AG09309 (cell line): Measurements from ENCODE around the gene HDAC7.

Experiments used
- DNase-seq: peaks from one replicate; pipeline ENCODE4 v3.0.0-alpha.2; 2010; ENCODE audit warnings: low read depth
- H3K4me3 ChIP-seq: 2 replicates; pipeline ENCODE4 v1.5.1; 2011; ENCODE audit warnings: mild to moderate bottlenecking, low read depth, low read length, moderate library complexity; ENCODE audit not compliant: control insufficient read depth
- TF ChIP-seq, protein P1 (sequence below): IDR thresholded peaks from 2 replicates; pipeline ENCODE4 v1.5.1; 2011; ENCODE audit warnings: mild to moderate bottlenecking, low read depth, low read length, inconsistent platforms; ENCODE audit not compliant: insufficient read depth, control insufficient read depth; ENCODE audit errors: missing control alignments

HDAC7 gene

DNA sequence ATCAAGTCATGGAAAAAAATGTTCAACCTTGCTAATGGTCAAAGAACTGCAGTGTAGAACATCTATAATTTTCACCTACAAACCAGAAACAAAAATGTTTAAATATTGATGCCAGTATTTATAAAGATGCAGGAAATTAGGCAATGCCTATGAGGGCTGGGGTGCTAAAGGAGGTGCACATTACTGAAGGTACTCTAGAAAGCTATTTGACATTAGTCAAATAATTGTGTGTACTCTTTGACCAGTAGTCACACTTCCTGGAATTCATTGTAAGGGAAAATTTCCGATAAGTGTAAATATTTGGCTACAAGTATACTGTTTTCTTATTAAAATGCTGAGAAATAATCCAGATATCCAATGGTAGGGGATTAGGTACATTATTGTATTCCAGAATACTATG is 36.4 kb upstream of the HDAC7 start:
- H3K4me3 ChIP-seq: no peak overlapping the region
- no peak for DNase-seq
- TF ChIP-seq, protein P1, sequence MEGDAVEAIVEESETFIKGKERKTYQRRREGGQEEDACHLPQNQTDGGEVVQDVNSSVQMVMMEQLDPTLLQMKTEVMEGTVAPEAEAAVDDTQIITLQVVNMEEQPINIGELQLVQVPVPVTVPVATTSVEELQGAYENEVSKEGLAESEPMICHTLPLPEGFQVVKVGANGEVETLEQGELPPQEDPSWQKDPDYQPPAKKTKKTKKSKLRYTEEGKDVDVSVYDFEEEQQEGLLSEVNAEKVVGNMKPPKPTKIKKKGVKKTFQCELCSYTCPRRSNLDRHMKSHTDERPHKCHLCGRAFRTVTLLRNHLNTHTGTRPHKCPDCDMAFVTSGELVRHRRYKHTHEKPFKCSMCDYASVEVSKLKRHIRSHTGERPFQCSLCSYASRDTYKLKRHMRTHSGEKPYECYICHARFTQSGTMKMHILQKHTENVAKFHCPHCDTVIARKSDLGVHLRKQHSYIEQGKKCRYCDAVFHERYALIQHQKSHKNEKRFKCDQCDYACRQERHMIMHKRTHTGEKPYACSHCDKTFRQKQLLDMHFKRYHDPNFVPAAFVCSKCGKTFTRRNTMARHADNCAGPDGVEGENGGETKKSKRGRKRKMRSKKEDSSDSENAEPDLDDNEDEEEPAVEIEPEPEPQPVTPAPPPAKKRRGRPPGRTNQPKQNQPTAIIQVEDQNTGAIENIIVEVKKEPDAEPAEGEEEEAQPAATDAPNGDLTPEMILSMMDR: no peak

DNA sequence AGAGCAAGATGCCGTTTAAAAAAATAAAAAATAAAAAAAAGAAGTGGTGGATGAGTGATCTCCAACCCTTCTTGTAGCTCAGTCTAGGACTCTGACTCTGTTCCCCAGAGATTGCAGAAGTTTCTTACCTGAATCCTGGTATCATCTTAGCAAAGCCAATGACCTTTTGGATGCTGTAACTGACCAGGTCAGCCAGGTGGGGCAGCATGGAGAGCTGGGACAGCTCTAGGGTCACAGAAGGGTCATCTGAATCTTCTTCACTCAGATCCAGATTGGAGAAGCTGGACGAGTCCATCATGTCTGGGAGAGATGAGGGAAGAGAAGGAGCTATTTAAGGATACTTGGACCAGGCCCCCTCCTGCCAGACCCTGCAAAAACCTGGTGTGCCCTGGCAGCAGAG is 35.8 kb upstream of the HDAC7 start:
- H3K4me3 ChIP-seq: no peak overlapping the region
- TF ChIP-seq, protein P1: no peak
- DNase-seq: no peak

DNA sequence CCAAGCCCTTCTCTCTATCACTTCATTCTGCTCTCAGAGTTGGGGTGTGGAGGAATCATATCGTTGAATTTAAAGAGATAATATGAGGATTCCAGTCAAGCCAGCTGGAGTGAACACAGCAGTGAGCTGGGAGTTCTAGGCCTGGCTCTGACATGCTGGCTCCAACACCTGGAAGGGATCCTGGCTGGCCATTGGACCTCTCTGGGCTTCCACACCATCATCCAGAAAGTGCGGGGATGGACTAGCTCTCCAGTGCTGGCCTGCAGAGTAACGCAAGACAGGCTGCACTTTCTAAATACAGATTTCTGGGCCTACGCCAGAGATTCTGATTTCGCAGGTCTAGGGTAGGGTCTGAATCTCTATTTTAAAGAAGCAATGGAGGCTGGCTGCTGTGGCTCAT is 34.8 kb upstream of the HDAC7 start:
- DNase-seq: no peak
- TF ChIP-seq, protein P1: no peak
- no peak overlapping the region for H3K4me3 ChIP-seq

DNA sequence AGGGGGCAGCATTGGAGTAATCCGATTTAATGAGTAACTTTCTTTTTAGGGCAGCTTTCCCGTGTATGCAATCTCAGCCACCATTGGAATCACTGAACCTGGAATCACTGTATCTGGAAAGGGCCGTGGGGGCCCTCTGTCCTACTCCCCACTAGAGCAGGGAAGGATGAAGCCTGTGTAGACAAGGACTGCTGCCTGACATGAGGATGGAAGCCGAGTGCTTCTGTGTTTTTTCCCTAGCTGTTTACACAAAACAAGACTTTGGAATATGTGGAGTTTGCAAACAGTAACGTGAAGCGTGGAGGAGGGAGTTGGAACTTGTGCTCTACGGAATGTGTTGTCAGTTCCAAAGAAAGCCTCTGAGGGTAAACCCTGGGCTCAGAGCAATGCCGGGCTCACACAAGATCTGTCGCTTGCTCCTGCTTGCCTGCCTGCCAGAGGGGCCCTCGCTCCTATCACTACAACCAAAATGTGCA is 32.4 kb upstream of the HDAC7 start:
- TF ChIP-seq, protein P1: no peak
- no peak overlapping the region for H3K4me3 ChIP-seq

DNA sequence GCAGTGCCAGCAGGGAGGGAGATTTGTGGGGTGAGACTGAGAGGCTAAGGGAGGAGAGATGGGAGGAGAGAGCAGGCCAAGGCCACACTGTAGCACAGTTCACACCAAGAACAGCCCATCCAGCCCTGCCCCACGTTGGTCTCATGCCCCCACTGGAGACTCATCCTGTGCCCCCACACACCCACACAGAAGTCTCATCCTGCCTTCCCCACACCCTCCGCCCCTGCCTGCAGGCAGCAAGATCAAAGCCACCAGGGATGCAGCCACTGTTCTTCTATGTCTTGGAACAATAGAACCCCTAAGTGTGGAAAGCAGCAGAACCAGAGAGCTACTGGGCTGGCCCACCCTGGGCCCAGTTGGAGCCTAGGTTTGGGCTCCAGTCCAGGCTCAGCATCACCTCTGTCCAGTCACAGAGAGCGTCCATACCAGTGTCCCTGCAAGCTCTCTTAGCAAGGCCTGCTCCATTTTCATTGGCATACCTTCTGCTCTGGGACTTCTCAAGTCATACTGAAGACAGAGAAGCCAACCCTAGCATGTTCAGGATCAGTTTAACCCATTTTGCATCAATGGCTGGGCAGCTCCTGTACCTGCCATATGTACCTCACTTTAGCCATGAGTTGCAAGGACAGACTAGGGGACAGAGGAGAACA is 31.7 kb upstream of the HDAC7 start:
- no peak for DNase-seq
- TF ChIP-seq, protein P1: no peak

More for the DNA sequence above, 32.4 kb upstream of the HDAC7 start:
- DNase-seq: no peak

DNA sequence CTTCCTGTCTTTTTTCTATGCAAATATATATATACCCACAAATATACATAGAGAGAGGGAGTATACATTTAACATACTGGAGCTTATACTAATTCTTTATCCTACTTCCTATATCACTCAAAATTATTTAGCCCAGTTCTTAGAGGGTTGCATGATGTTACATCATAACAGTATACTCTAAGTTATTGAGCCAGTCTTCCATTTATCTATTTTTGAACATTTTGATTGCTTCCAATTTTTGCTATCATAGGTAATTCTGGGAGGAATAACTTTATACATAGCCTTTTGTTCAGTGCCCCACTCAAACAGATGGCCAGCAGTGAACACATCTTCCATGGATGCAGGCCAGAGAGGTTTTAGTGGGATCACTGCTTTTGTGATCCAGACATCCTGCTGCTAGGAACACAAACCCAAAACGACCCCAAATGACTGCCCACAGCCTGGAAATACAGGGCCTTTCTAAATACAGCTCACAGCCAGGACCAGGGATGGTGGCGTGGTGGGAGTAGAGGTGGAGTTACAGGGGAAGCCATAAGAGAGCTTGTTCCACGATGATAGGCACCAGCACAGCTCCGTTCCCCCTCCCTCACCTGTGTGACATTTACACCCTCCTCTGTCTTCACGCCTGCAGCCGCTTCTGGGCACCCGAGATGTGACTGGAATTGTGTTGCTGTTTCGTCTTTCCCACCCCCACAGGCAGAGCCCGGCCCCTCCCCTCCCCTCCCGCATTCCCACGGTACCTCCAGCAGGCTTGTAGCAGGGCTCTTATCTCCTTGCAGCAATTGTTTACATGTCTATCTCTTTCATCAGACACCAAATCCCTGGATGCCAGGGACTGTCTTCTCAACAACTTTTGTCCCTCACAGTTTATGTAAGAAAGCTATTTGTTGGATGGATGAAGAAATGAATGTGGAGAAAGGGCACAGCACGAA is 30.7 kb upstream of the HDAC7 start:
- no peak for DNase-seq
- TF ChIP-seq, protein P1: no peak
- no peak overlapping the region for H3K4me3 ChIP-seq

More for the DNA sequence above, 31.7 kb upstream of the HDAC7 start:
- H3K4me3 ChIP-seq: no peak overlapping the region
